Measurements from ENCODE around the gene SV2B. TPM values are rescaled to one million over a fixed set of nuclear protein-coding genes. Genes with fewer than 3 reads are reported as not detected.

The SV2B gene
- total RNA-seq, 3 donors from 2014 or later, result 0.44 to 4.9 (median 2.2) TPM

- TF ChIP-seq POLR2A (IDR thresholded peaks at IDR 0.05) (no peak), POLR2AphosphoS5 (IDR thresholded peaks at IDR 0.05) (no peak)
- H3K27me3 ChIP-seq, result no peaks in the 10 kb centered on the region
- no peak overlapping the region for H3K4me3 ChIP-seq
- H3K4me1 ChIP-seq, result no peaks in the 10 kb centered on the region
- no peak overlapping the region for H3K27ac ChIP-seq
- no peaks in the 10 kb centered on the region for H3K36me3 ChIP-seq
- intact Hi-C loops (cut with DNase I; ENCODE audit: low total_unique reads), result no loop called here
- no peak for DNase-seq (ENCODE audit: low spot score in 2 of 2)
- H3K9me3 ChIP-seq, result no peaks in the 10 kb centered on the region
Observed at GRCh38 chr15:91202510-91203102, 102.5 kb downstream of the SV2B start.

- no peak for DNase-seq (ENCODE audit: low spot score in 2 of 2)
- Histone ChIP-seq H3K27me3 (no peaks in the 10 kb centered on the region), H3K4me3 (no peak overlapping the region), H3K27ac (no peak overlapping the region), H3K9me3 (no peaks in the 10 kb centered on the region), H3K36me3 (no peaks in the 10 kb centered on the region), H3K4me1 (no peaks in the 10 kb centered on the region)
- intact Hi-C loops (cut with DNase I; ENCODE audit: low total_unique reads), result no loop called here
- TF ChIP-seq POLR2A (IDR thresholded peaks at IDR 0.05), result no peak
- no peak for TF ChIP-seq CTCF (IDR thresholded peaks at IDR 0.05)
- TF ChIP-seq POLR2AphosphoS5 (IDR thresholded peaks at IDR 0.05), result no peak
Observed at GRCh38 chr15:91203619-91204203, 103.7 kb downstream of the SV2B start.

- no peak overlapping the region for H3K27ac ChIP-seq
- TF ChIP-seq POLR2A (IDR thresholded peaks at IDR 0.05) (no peak), POLR2AphosphoS5 (IDR thresholded peaks at IDR 0.05) (no peak), CTCF (IDR thresholded peaks at IDR 0.05) (no peak)
- DNase-seq (ENCODE audit: low spot score in 2 of 2), result no peak
- H3K9me3 ChIP-seq, result no peaks in the 10 kb centered on the region
- no peaks in the 10 kb centered on the region for H3K27me3 ChIP-seq
- intact Hi-C loops (cut with DNase I; ENCODE audit: low total_unique reads), result no loop called here
- no peaks in the 10 kb centered on the region for H3K4me1 ChIP-seq
- H3K36me3 ChIP-seq, result no peaks in the 10 kb centered on the region
- H3K4me3 ChIP-seq, result no peak overlapping the region
Observed at GRCh38 chr15:91208371-91208770, 108.3 kb downstream of the SV2B start.

- DNase-seq (ENCODE audit: low spot score in 2 of 2), result no peak
- Histone ChIP-seq H3K27ac (no peak overlapping the region), H3K36me3 (no peaks in the 10 kb centered on the region), H3K27me3 (no peaks in the 10 kb centered on the region), H3K4me3 (no peak overlapping the region), H3K9me3 (peaks cover 0 to 4% of the 10 kb centered on the region in 2 donors), H3K4me1 (no peaks in the 10 kb centered on the region)
- TF ChIP-seq POLR2A (IDR thresholded peaks at IDR 0.05), result no peak
- TF ChIP-seq CTCF (IDR thresholded peaks at IDR 0.05), result no peak
- TF ChIP-seq POLR2AphosphoS5 (IDR thresholded peaks at IDR 0.05), result no peak
- intact Hi-C loops (cut with DNase I; ENCODE audit: low total_unique reads), result no loop called here
Observed at GRCh38 chr15:91209318-91209717, 109.3 kb downstream of the SV2B start.

GRCh38 chr15:91209726-91210125 is 109.7 kb downstream of the SV2B start:
- intact Hi-C loops (cut with DNase I; ENCODE audit: low total_unique reads), result no loop called here
- Histone ChIP-seq H3K27me3 (no peaks in the 10 kb centered on the region), H3K9me3 (peaks cover 0 to 4% of the 10 kb centered on the region in 2 donors), H3K27ac (no peak overlapping the region), H3K4me3 (no peak overlapping the region), H3K36me3 (no peaks in the 10 kb centered on the region), H3K4me1 (no peaks in the 10 kb centered on the region)
- DNase-seq (ENCODE audit: low spot score in 2 of 2), result no peak
- no peak for TF ChIP-seq CTCF (IDR thresholded peaks at IDR 0.05)
- TF ChIP-seq POLR2AphosphoS5 (IDR thresholded peaks at IDR 0.05), result no peak
- no peak for TF ChIP-seq POLR2A (IDR thresholded peaks at IDR 0.05)

Data from breast epithelium (tissue), 4 donors.